Subcutaneous abdominal adipose tissue (tissue), 5 donors: Measurements from ENCODE around the gene YBX2.

Experiments
- H3K27ac ChIP-seq: one replicate; pipeline ENCODE4 v1.7.0; 2013; ENCODE audit warnings: low read depth, mild to moderate bottlenecking, inconsistent platforms, low read length, moderate library complexity
- H3K27me3 ChIP-seq, 5 donors: one replicate each; pipeline ENCODE4 v1.7.0; 2013; ENCODE audit warnings: low read length in 5 of 5, inconsistent platforms in 1 of 5; ENCODE audit not compliant: control insufficient read depth in 5 of 5, insufficient read depth in 4 of 5
- H3K36me3 ChIP-seq, 5 donors: one replicate each; pipeline ENCODE4 v1.7.0; 2013; ENCODE audit warnings: low read length in 5 of 5; ENCODE audit not compliant: control insufficient read depth in 5 of 5, insufficient read depth in 5 of 5
- H3K4me1 ChIP-seq, 5 donors: one replicate each; pipeline ENCODE4 v1.7.0; 2013; ENCODE audit warnings: low read length in 5 of 5, mild to moderate bottlenecking in 3 of 5, moderate library complexity in 1 of 5; ENCODE audit not compliant: control insufficient read depth in 5 of 5, insufficient read depth in 5 of 5
- H3K4me3 ChIP-seq, 5 donors: one replicate each; pipeline ENCODE4 v1.7.0; 2013; ENCODE audit warnings: low read length in 5 of 5, low read depth in 1 of 5
- H3K9ac ChIP-seq, 5 donors: one replicate each; pipeline ENCODE4 v1.7.0; 2013; ENCODE audit warnings: low read length in 5 of 5, mild to moderate bottlenecking in 4 of 5, moderate library complexity in 3 of 5
- H3K9me3 ChIP-seq, 5 donors: one replicate each; pipeline ENCODE4 v1.7.0; 2013; ENCODE audit warnings: low read length in 5 of 5; ENCODE audit not compliant: control insufficient read depth in 5 of 5
- donor health status: healthy.
- donor health status: healthy.
- donor health status: healthy.
- donor health status: healthy.
- donor health status: healthy.

The YBX2 gene

DNA sequence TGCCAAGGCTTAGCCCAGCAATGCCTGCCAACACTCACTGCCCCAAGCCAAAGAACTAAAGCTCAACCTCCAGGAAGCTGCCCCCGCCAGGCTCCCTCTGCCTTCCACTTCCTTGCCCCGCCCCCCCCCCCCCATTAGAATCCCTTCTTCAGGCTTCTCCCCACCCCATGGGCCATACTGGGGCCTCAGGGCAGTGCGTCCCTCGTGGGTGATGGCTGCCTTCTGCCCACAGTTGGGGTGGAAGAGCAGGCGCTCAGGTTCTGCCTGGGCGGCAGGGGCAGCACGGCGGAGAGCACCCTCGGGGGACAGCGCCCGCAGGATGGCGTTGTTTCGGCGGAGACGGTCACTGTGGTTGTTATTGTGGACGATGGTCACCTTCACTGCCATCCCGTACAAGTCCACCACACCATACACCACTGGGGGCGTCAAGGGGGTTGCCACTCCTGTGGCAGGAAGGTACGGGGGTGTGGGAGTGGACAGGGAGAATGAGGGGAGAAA is 30.6 kb upstream of the YBX2 start:
- no peaks in the 10 kb centered on the region for H3K27me3 ChIP-seq
- no peak overlapping the region for H3K4me3 ChIP-seq
- H3K27ac ChIP-seq = no peak overlapping the region
- H3K9ac ChIP-seq = no peak overlapping the region
- peaks cover 0 to 71% (median 64%) of the 10 kb centered on the region in 5 donors for H3K36me3 ChIP-seq
- H3K4me1 ChIP-seq = peaks cover 3 to 21% (median 14%) of the 10 kb centered on the region in 5 donors
- H3K9me3 ChIP-seq = no peaks in the 10 kb centered on the region

DNA sequence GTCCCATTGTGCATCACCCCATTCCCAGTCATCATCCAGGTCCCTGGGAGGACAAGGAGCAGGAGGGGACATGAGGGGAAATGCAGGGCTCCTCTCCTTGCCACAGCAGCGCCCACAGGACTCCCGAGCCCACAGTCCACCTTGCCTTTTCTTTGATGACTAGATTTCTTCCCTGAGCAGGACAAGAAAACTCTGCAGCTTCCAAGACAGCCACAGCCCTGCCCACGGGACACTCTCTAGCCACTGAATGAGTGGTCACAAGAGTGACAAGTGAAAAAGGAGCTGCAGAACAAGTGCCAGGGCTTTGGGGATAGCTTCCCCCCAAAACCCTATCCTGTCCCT is 30.0 kb upstream of the YBX2 start:
- Histone ChIP-seq H3K36me3 (peaks cover 0 to 72% (median 66%) of the 10 kb centered on the region in 5 donors), H3K9me3 (no peaks in the 10 kb centered on the region), H3K27me3 (no peaks in the 10 kb centered on the region), H3K4me1 (peaks cover 2 to 15% (median 11%) of the 10 kb centered on the region in 5 donors), H3K9ac (no peak overlapping the region), H3K4me3 (no peak overlapping the region), H3K27ac (no peak overlapping the region)

DNA sequence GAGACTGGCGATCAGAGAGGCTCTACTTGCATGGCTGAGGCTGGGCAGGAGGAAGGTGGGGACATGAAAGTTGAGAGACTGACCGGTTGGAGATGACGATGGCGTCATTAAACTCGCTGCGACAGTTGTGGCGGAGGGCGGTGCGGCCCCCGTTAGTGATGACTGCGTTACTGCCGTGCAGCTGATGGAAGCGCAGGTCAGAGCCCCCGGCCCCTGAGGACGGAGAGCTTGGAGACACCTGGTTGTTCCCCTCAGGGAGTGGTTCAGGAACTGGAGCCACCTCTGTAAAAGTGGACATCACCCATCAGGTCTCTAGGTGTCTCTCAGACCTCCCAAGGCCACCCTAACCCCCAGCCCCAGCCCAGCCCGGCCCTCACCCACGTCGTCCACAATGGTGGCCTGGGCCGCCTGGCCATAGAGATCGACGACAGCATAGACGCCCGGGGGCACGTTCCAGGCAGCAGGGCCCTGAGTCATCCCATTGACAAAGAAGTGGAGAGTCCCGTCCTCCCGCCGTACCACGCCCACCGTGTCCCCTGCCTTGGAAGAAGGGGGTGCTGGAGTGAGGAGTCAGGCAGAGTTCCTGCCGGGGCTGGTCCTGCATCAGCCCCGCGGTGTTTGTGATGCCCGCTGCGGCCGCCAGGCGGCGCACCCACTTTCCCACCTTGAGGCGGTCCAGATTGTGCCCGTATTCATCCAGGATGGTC is 29.4 kb upstream of the YBX2 start:
- peaks cover 0 to 74% (median 68%) of the 10 kb centered on the region in 5 donors for H3K36me3 ChIP-seq
- no peak overlapping the region for H3K27ac ChIP-seq
- H3K4me3 ChIP-seq = no peak overlapping the region

DNA sequence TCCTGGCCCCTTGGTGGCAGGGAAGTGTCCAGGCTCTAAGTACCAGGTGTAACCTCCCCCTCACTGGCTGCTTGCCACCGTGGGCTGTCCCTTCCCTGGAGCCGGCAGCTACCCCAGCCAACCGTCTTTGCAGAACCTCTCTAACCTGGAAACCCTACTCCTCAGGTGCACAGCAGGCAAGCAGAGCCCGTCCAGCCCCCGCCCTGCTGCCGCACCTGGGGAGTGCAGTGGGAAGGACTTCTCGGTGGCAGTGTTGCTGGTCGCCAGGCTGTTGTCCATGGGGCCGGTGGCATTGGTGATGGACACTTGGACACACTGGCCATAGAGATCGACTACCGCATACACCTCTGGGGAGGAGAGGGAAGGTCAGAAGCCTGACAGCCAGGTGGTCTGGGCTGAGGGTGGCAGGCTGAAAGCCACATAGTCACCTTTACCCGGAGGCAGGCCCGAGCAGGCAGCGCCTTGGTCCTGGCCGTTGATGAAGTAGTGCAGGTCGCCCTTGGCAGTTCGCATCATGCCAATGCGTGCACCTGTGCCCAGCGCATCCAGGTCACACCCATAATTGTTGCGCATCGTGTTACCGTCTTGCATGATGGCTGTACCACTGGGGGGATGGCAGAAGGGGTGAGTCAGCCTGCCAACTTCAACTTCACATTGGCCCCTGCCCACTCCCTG is 28.2 kb upstream of the YBX2 start:
- peak overlapping the region in 1 of 5 donors; percentile 14 for H3K9ac ChIP-seq
- peaks cover 0 to 3% (median 0%) of the 10 kb centered on the region in 5 donors for H3K4me1 ChIP-seq
- H3K36me3 ChIP-seq = peaks cover 0 to 86% (median 81%) of the 10 kb centered on the region in 5 donors
- no peaks in the 10 kb centered on the region for H3K27me3 ChIP-seq
- no peak overlapping the region for H3K4me3 ChIP-seq
- no peaks in the 10 kb centered on the region for H3K9me3 ChIP-seq
- H3K27ac ChIP-seq = no peak overlapping the region

More for the DNA sequence above, 29.4 kb upstream of the YBX2 start:
- Histone ChIP-seq H3K4me1 (peaks cover 2 to 14% (median 10%) of the 10 kb centered on the region in 5 donors), H3K9me3 (no peaks in the 10 kb centered on the region), H3K9ac (no peak overlapping the region), H3K27me3 (no peaks in the 10 kb centered on the region)

DNA sequence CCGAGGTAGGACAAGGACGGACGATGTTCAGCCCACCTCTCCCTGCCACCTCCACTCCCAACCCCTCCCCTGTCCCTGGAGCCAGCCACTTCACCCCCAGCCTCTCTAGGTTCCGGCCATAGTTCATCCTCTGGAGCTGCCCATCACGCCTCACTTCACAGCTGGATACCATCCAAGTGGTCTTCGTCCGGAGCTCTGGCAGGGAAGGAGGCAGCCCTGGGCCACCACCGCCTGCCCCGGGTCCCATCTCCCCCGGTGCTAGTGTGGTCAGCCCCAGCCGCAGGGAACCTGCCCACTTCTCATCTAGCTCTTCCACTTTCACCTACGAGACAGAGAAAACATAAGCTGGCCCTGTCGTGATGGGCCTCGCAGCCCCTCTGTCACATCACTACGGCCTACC is 27.0 kb upstream of the YBX2 start:
- H3K27ac ChIP-seq = no peak overlapping the region
- no peak overlapping the region for H3K9ac ChIP-seq
- H3K4me3 ChIP-seq = no peak overlapping the region
- peaks cover 0 to 86% (median 85%) of the 10 kb centered on the region in 5 donors for H3K36me3 ChIP-seq
- no peaks in the 10 kb centered on the region for H3K4me1 ChIP-seq
- no peaks in the 10 kb centered on the region for H3K27me3 ChIP-seq
- H3K9me3 ChIP-seq = no peaks in the 10 kb centered on the region

DNA sequence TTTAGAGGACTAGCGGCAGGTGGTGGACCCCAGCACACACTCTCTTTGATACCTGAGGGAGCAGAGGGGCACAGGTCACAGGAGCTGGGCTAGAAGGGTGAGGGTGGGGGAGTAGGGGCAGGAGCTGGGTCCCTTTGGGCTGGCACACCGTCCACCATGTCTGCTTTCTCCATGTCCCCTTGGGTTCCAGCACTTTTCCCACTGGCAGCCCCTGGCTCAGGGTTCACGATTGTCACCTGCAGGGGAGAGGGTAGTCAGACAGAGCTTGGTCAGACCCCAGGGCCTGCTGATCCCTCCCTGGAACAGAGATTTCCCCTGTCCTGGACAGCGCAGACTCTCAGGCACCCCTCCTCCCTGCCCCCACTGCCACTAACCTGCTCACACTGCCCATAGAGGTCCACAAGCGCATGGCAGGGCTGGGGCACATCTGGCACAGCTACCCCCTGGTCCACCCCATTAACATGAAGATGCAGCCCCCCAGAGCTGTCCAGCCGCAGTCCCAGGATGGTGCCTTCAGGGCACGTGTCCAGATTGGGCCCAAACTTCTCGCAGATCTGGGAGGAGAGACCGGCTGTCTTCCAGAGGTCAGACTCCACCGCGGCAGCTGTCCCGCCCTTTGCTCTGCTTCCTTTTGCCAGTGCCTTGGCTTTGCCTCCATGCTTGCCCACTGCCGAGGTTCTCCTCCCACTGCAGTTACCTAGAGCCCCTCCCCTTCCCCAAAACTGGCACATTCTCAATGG is 23.9 kb upstream of the YBX2 start:
- no peaks in the 10 kb centered on the region for H3K9me3 ChIP-seq
- H3K4me1 ChIP-seq = peaks cover 3 to 24% (median 24%) of the 10 kb centered on the region in 5 donors
- H3K27me3 ChIP-seq = no peaks in the 10 kb centered on the region
- H3K9ac ChIP-seq = no peak overlapping the region
- no peak overlapping the region for H3K4me3 ChIP-seq
- H3K36me3 ChIP-seq = peaks cover 0 to 67% (median 64%) of the 10 kb centered on the region in 5 donors
- H3K27ac ChIP-seq = no peak overlapping the region

DNA sequence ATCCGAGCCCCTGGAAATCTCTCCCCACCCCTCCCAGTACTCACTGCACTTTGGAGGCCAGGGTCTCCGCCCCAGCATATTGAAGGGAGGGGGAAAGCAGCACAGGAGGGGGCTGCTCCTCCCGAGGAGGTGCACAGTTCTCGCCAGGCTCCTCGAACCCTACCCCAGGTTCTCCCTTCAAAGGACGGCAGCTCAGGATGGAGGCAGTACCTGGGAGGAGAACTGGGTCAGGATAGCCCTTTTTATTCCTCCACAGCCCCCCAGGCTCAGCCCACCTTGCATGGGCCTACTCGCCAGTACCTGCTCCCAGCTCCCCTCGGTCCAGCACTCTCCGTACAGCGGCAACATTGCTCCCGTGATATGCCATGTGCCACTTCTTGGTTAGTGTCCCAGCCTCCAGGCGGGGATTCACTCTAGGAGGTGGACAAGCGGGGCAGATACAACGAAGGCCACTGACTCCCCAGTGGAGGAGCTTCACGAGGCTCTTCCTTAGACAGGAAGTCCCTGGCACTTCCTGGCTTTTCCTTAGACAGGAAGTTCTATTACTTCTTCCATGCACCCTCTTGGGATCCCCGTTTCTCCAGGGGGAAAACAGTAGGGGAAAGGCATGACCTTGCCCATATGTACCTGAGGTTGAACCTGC is 22.8 kb upstream of the YBX2 start:
- Histone ChIP-seq H3K4me1 (peaks cover 3 to 33% (median 28%) of the 10 kb centered on the region in 5 donors), H3K27ac (no peak overlapping the region), H3K27me3 (no peaks in the 10 kb centered on the region), H3K9ac (no peak overlapping the region), H3K9me3 (no peaks in the 10 kb centered on the region), H3K4me3 (no peak overlapping the region), H3K36me3 (peaks cover 0 to 67% (median 64%) of the 10 kb centered on the region in 5 donors)

DNA sequence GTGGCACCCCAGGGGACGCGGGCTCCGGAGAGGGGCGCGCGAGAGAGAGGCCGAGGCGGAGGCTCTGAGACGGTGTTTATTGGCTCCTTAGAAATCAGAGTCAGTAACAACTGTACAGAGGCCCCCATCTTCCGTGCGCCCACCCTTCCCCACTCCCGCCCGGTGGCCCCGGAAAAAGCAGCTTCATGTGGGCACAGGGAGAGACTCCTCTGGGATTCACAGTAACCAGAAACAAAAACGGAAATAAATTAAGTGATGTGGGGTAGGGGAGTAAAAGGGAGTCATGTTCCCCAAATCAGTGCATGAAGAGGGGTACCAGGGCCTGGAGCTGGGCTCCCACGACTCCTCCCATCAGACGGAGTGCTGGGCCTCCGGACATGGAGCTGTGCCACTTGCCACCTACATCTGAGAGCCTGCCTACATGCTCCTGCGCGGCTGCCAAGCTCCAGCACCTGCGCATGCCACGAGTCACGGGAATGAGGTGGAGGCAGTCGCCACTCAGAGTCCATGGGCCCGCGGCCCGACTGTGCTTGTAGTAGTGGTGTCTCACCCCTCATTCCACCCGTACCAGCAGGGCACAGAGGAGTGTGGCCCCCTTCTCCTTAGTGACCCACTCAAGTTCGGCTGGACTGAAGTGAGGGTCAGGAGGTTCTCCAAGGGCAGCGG is 21.3 kb upstream of the YBX2 start:
- Histone ChIP-seq H3K27ac (peak overlapping the region; percentile 90), H3K4me3 (peak overlapping the region; percentile 31 to 87 (median 80)), H3K9ac (peak overlapping the region in 4 of 5 donors; percentile 77 to 87 (median 82)), H3K36me3 (peaks cover 2 to 64% (median 61%) of the 10 kb centered on the region in 5 donors), H3K4me1 (peaks cover 5 to 33% (median 29%) of the 10 kb centered on the region in 5 donors), H3K27me3 (no peaks in the 10 kb centered on the region), H3K9me3 (no peaks in the 10 kb centered on the region)
